ENCODE measurements around the gene KPNA2.
A peak's percentile ranks its signal among the peaks of the same experiment; 100 is the strongest.
"Not testable (repeated sequence)": the region's sequence is repeated elsewhere in the genome, so short reads cannot be mapped to it uniquely, and the experiment has no call there.

The KPNA2 gene

DNA sequence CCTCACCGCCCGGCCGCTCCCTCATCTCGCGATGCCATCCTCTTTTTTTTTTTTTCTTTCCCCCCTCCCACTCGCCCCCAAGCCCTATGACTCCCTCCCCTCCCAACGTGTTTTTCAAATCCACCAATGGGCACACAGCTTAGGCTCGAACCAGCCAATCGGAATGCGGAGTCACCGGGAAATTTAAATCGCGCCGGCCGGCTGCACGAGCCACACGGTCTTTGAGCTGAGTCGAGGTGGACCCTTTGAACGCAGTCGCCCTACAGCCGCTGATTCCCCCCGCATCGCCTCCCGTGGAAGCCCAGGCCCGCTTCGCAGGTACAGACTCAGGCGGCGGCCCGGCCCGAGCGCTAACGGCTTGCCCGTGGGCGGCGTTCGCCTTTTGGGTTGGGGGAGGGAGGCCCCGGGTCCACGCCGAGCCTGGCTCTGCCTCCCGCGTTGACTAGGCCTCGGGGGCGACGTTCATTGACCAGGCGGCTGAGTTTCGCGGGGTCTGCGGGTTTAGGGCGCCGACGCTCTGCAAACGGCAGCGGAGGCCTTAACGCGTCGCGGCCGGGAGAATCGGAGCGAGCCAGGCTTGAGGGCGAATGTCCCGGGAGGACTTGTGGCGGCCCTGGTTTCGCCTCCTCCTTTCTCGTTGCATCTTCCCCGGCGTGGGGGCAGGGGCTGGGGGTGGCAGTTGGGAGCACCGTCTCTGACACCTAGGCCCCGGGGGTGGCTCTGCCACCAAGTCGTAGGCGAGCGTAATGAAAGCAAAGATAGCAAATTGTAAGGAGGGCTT lies at the start of gene KPNA2:
TSS of gene KPNA2 (plus strand) at position 213 of the 781 bp plus-strand sequence. CDS start 1,398 bp downstream, outside the sequence.
- peak; percentile 98 for DNase-seq

DNA sequence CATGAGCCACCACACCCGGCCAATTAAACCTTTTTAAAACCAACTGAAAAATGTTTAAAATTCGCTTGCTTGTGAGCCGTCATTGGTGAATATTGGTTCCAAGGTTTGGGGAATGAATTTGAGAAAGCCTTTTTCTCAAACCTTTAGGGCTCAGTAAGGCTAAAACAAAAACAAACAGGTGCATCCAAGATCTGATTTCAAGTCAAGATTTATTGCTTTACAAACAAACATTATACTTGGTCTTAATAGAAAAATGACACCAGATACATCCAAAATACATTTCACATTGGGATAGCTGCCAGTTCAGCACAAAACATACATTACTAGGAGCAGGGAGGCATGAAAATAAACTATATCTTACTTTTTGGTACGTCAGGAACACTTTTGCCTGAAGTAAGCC lies 44.6 kb upstream of the KPNA2 start:
- no peak for DNase-seq

DNA sequence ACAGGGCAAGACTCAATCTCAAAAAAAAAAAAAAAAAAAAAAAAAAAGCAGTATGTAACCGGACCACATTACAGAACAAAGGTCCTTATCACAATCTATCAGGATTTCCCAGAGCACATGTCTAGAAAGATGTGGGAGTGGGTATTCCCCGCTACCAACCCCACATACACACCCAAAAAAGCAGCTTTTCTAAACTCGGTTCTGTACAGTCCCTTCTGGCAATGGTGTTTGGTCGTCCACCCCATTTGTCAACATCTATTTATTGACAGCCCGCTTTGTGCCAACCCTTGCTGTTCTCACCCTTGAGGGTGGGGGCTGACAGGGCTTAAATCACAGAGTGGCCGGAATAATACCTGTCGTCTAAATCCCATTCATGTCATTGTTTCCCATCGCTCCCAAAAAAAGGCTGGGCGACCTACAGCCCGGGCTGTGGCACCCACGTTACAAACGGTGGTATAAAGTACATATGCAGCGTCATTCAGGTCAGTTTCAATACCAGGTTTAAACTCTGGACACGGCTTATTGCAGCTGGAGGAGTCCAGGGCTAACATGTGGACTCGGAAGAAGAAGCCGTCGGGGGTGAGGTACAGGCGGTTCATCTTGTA lies 42.9 kb upstream of the KPNA2 start:
- no peak for DNase-seq

DNA sequence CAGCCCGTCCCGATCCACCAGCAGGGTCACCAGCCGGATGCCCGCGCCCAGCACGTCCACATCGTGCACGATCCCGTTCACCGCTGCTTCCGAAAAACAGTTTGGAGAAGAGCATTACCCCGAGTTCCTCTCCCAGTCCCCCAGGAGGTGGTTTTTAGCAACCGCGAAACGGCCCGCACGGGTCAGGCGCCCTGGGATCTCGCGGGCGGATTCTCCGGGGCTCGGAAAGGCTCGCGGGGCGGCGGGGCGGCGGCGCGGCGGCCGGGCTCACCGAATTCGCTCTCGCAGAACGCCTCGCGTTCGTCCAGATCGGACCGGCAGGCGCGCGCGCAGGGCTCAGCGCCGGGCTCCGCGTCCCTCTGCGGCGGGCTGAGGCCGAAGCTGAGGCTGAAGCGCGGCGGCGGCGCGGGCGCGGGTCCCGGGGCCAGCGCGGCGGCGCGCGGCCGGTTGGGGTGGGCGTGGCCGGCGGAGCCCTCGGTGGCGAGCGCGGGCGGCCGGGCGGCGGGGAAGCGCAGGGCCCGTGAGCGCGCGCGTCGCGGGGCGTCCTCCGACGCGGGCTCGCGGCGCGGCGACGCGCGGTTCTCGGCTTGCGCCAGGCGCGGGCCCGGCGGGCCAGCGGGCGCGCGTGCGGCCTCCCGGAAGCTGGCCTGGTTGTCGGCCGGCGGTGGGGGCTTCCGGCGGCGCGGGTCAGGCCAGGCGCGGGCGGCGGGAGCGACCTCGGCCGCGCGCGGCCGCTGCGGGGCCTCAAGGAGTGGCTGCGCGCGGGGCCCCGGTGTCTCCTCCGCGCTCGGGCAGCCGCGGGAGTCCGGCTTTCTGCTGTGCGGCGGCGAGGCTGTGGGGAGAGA lies 42.2 kb upstream of the KPNA2 start:
- DNase-seq: peak; percentile 75

DNA sequence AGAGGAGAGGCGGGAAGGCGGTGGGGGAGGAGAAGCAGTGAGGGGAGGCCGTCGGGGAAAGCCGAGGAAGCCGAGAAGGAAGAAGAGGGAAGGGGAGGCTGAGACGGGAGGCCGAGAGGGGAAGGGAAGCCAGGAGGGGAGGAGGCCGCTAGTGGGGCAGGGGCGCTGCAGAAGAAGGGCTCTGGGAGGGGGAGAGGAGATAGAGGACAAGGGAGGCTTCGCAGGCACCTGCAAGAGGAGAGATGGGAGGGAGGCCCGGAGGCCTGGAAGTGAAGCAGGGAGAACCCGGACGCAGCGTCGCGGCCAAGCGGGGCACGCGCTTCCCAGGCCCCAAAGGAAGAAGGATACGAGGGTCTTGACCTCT lies 41.6 kb upstream of the KPNA2 start:
- peak; percentile 84 for DNase-seq

DNA sequence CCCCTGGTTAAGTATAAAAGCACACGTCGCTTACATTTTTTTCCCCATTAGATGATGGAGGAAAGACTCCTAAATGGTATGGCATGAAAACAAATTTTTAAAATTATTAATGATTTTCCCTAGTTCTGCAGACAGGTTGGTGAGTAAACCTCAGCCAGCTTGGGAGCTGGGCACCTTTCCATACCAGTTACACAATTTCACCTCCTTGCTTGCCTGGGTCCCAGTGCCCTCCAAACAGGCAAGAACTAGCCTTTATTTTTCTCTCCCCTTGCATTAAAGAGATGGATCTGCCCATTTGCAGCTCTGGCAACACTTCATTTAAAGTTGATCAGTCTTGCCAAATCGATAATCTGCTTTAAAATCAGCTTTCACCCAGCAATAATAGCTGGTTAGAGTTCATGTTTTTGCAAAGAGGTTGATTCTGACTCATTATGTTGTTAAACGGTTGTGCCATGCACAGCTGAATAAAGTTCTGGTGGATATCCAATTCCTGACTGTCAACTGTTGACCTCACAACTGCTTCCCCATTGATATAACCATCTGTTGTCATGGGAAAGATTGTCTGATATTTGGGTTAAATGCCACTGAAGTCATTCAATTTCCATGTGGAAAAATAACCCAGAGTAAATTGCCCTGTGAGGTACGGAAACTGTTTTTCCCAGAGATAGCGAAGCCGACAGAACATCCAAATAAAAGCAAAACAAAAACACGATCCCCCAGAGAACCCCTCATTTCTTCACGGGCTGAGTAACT lies 40.5 kb upstream of the KPNA2 start:
- DNase-seq: no peak

DNA sequence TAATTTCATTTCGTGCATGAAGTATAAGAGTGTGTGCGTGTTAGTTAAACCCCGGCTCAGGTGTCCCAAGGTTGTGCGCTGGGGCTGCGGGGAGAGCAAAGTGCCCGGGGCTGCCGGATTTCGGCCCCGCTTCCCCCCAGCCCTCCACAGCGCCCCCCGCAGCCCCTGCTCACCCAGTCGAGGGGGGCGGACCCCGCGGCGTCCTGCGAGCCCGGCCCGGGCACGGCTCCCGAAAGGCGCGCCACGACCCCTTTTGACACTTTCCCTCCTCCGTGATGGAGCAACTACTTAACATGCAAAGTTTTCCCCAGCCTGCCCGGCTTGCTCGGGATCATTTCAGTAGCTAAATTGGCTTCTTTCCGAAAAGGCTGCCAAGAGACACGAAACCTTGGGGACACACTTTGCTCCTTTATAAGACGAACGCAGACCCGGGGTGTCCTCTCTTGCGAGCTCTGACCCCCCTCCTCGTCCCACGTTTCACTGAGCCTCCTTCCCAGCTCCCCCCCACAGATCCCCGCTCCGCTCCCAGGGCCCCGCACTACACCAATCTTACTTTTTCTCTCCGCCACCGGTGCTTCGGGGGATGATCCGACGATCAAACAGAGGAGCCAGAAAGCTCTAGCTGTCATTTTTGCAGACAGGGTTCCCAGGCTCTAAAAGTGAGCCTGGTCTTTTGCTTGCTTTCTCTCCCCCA lies 39.8 kb upstream of the KPNA2 start:
- DNase-seq: peak; percentile 42

DNA sequence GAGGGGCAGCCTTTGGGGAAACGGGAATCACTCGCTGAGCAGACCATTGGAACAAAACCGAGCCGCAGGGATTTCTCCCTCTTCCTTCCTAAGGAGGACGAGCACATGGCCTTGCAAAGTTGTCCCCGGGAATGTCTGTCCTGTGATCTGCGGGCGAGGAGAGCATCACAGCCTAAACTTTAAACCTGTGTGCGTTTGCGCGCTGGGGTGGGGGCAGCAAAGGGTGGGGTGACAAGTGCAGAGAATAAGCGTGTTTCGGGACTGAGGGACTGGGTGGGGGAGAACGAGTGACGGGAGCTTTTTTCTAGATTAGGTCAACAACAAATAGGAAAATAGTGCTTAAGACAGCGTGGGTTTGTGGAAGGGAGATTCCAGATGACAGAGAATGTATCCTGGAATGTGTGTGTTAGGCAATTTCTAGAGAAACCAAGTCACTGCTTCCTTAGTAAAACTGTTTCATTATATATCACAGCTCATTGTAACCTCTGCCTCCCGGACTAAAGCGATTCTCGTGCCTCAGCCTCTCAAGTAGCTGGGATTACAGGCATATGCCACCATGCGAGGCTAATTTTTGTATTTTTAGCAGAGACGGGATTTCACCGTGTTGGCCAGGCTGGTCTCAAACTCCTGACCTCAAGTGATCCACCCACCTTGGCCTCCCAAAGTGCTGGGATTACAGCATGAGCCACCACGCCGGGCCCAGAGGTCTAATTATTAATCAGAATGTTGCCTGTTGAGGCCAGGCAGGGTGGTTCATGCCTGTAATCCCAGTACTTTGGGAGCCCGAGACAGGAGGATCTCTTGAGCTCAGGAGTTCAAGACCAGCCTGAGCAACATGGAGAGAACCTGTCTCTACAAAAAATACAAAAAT lies 39.0 kb upstream of the KPNA2 start, which contains the start of gene C17orf58:
TSS of gene C17orf58 (minus strand) at position 169 of the 871 bp plus-strand sequence. CDS start 271 bp downstream, outside the sequence.
- not testable (repeated sequence) for DNase-seq

DNA sequence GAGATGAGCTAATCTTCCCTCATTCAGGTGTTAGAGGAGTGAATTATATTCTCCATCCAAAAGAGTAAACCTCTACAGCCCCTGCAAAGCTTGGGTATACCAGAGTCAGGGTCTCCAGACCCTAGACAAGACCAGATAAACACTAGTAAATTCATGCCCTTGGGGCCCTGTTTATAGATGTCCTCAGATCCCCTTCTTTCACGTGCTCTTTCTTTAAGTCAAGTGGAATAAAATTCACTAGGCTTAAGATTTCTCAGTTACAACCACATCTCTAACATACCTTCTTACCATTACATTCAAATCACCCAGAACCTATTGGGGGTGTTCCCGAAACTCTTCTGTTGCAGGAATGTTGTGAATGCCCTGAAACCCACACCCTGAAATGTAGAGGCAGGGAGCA lies 37.1 kb upstream of the KPNA2 start:
- no peak for DNase-seq

DNA sequence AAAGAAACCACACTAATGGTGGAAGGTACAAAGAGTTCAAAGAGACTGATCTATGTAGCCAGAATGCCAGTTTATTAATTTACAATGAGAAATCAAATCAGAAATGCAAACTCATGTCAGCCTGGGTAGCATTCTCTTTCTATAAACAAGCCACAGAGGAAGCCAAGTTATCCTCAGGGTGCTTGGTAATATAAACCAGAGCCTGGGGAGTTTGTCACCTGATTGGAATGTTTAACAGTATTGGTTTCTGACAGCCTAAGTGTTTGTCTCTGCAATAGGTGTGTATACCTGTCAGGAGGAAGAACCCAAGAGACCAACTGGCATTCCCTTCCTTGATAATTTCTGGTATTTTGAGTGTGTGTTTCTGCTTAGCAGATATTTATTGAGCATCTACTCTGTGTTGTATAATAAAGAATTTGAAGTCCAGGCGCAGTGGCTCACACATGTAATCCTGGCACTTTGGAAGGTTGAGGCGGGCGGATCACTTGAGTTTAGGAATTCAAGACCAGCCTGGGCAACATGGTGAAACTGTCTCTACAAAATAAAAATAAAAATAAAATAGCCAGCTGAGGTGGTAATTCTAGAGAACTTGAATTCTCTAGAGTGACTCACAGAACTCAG lies 36.1 kb upstream of the KPNA2 start:
- peak; percentile 34 for DNase-seq

DNA sequence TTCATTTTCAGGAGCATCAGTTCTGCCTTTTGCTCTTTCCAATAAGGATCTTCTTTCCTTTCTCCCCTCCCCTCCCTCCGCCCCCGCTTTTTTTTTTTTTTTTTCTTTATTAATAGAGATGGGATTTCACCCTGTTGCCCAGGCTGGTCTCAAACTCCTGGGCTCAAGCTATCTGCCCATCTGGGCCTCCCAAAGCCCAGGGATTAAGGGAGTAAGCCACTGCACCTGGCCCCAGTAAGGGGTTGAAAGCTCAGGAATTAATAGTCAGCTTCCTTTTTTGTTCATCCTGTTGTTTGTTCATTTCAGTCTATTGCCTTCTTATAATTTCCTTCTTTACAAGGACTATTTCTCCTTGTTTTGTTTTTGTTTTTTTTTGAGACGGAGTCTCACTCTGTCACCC lies 31.3 kb upstream of the KPNA2 start:
- no peak for DNase-seq

DNA sequence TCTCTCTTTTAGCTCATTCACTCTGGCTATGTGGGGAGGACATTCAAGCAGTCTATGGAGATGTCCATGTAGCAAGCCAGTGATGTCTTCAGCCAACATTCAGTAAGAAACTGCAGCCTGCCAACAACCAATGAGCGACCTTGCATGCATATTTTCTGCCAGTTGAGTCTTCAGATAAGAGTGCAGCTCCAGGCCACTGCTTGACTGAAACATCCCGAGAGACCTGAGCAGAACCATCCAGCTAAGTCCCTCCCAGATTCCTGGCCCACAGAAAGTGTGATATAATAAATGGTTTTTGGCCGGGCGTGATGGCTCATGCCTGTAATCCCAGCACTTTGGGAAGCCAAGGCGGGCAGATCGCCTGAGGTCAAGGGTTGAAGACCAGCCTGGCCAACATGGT lies 28.7 kb upstream of the KPNA2 start:
- DNase-seq: no peak

DNA sequence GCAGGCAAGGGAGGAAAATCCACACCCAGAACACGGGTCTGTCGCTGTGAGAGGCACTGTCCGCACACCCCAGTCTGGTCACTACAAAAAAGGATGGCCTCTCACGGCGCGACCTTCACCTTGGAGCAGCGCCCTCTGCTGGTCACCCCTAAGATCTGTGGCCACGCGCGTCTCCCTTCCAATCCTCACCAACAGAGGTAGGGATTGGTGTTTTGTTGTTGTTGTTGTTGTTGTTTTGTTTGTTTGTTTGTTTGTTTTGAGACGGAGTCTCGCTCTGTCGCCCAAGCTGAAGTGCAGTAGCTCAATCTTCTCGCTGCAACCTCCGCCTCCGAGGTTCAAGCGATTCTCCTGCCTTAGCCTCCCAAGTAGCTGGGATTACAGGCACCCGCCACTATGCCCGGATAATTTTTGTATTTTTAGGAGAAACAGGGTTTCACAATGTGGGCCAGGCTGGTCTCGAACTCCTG lies 24.3 kb upstream of the KPNA2 start:
- peak; percentile 67 for DNase-seq

DNA sequence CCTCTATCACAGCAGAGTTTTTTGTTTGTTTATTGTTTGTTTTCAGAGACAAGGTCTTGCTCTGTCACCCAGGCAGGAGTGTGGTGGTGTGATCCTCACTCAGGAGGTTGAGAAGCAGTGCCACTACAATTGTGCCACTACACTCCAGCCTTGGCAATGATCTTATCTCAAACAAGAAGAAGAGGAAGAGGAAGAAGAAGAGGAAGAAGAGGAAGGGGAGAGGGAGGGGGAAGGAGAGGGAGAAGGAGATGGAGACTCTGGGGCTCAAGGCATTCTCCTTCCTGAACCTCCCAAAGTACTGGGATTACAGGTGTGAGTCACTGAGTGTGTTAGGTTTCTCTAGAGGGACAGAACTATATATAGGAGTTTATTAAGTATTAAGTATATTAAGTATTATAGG lies 22.1 kb upstream of the KPNA2 start:
- no peak for DNase-seq

DNA sequence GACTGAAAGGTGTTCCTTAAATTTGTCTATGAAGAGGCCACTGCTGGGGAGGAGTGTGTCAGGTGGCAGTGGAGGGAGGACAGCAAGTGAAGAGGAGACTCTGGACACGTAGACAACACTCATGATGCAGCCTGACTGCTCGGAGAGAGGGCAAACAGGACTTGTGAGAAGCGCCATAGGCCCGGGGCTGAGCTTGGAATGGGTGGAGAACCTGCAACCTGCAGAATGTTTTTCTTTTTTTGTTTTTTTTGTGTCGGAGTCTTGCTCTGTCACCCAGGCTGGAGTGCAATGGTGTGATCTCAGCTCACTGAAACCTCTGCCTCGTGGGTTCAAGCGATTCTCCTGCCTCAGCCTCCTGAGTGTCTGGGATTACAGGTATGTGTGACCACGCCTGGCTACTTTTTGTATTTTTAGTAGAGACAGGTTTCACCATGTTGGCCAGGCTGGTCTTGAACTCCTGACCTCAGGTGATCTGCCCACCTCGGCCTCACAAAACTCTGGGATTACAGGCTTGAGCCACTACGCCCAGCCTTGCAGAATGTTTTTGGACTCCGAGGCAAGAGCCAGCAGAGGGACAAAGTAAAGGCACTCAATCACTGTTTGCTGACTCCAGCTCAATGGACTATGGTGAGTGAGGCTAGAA lies 20.3 kb upstream of the KPNA2 start:
- no peak for DNase-seq

DNA sequence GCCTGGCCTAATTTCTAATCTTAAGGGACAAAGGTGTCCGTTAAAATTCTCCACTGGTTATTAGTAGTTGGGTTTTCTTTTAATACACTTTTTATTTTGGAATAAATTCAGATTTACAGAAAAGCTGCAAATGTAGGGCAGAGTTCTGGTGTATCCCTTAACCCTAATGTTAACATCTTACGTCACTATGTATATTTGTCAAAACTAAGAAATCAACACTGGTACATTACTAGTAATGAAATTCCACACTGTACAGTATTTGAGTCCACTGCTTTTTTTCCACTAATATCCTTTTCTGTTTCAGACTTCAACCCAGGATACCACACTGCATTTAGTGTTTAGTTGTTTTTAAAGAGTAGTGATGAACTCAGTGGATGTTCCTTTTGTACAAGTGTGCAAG lies 18.7 kb upstream of the KPNA2 start:
- DNase-seq: no peak

DNA sequence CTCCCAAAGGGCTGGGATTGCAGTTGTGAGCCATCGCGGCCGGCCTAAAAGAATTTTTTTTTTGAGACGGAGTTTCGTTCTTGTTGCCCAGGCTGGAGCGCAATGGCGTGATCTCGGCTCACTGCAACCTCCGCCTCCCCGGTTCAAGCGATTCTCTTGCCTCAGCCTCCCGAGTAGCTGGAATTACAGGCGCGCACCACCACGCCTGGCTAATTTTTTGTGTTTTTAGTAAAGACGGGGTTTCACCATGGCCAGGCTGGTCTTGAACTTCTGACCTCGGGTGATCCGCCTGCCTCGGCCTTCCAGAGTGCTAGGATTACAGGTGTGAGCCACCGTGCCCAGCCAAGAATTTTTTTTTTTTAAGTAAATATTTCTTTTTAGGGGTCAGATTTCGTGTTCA lies 17.0 kb upstream of the KPNA2 start:
- not testable (repeated sequence) for DNase-seq

DNA sequence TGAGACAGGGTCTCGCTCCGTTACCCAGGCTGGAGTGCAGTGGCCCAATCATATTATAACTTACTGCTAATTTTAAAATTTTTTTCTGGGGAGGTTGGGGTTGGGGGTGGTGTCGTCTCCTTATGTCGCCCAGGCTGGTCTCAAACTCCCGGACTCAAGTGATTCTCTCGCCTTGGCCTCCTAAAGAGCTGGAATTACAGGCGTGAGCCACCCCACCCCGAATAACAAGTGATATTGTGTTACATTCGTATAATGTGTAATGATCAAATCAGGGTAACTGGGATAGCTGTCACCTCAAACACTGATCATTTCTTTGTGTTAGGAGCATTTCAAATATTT lies 16.2 kb upstream of the KPNA2 start:
- DNase-seq: no peak

DNA sequence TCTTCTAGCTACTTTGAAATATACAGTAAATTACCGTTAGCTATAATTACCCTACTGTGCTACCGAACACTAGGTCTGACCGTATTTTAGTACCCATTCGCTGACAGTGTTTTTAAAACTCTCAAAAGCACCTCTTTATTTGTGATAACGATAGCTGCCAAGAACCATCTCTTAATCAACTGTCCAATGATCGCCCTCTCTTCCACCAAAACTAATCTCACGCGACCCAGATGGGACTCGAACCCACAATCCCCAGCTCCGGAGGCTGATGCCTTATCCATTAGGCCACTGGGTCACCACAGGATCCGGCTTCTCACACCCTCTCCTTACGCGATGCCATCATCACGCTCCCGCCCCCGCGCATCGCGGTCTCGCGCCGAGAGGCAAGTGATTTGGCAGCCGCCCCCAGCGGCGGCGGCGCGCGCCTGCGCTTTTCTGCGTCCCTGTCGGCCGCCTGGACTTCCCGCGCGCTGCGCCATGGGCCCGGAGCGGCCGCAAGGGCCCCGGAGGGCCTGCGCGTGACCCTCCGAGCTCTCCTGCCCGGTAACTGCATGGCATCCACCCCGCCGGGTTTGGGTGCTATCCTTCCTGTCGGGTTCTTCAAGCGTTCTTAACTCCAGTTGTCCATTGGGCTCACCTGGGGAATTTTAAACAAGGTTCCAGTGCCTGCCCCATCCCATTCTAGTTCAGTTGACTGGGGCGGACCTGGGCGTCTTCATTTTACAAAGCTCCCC lies 15.7 kb upstream of the KPNA2 start:
- peak; percentile 95 for DNase-seq

DNA sequence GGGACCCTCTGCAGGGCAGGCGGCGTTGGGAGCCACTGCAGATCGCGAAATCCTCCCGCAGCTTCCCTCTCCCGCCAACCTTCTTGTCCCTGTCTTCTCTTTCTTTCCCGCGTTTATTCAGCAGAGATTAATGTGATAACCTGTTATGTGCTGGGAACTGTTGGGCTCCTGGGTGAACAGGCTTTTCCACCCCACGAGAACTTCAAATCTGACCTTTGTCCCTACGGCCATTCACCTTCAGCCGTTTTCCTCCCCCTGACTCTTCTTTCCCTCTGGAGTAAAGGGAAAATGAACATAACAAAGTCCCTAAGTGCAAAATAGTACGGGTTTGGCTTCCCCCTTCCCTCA lies 15.2 kb upstream of the KPNA2 start:
- no peak for DNase-seq

Data from NCI-H510A treated with DMSO at 0.1 percent for 48 hours (cell line).